ENCODE results near the gene PTPRN2.

GRCh38 chr7:158582089-158582456 lies 5.5 kb downstream of the PTPRN2 start:
- TF ChIP-seq, protein P1, sequence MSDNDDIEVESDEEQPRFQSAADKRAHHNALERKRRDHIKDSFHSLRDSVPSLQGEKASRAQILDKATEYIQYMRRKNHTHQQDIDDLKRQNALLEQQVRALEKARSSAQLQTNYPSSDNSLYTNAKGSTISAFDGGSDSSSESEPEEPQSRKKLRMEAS (IDR thresholded peaks at IDR 0.05; ENCODE audit: low read depth, low read length) = no peak
- TF ChIP-seq, protein P2, sequence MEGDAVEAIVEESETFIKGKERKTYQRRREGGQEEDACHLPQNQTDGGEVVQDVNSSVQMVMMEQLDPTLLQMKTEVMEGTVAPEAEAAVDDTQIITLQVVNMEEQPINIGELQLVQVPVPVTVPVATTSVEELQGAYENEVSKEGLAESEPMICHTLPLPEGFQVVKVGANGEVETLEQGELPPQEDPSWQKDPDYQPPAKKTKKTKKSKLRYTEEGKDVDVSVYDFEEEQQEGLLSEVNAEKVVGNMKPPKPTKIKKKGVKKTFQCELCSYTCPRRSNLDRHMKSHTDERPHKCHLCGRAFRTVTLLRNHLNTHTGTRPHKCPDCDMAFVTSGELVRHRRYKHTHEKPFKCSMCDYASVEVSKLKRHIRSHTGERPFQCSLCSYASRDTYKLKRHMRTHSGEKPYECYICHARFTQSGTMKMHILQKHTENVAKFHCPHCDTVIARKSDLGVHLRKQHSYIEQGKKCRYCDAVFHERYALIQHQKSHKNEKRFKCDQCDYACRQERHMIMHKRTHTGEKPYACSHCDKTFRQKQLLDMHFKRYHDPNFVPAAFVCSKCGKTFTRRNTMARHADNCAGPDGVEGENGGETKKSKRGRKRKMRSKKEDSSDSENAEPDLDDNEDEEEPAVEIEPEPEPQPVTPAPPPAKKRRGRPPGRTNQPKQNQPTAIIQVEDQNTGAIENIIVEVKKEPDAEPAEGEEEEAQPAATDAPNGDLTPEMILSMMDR (IDR thresholded peaks at IDR 0.05; ENCODE audit: low read depth, low read length) = no peak
- no peak for TF ChIP-seq POLR2A (IDR thresholded peaks at IDR 0.05; ENCODE audit: extremely low read depth, insufficient read length)
- TF ChIP-seq MYC (IDR thresholded peaks at IDR 0.05; ENCODE audit: low read depth, low read length) = no peak
